K562 treated with DMSO at 1 percent for 48 hours (cell line): ENCODE results near the gene LIN52. TPM values are rescaled to one million over a fixed set of nuclear protein-coding genes. Genes with fewer than 3 reads are reported as not detected.

Experiments
- total RNA-seq: library from RNA; unstranded; fragments of 300-600 nt; gene quantifications from 2 replicates; pipeline ENCODE4 v1.2.3, GENCODE V29; 2022; ENCODE audit warnings: low replicate concordance; ENCODE audit errors: extremely low read depth

LIN52 gene, protein sequence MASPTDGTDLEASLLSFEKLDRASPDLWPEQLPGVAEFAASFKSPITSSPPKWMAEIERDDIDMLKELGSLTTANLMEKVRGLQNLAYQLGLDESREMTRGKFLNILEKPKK
- not detected in 2 replicates for total RNA-seq

DNA sequence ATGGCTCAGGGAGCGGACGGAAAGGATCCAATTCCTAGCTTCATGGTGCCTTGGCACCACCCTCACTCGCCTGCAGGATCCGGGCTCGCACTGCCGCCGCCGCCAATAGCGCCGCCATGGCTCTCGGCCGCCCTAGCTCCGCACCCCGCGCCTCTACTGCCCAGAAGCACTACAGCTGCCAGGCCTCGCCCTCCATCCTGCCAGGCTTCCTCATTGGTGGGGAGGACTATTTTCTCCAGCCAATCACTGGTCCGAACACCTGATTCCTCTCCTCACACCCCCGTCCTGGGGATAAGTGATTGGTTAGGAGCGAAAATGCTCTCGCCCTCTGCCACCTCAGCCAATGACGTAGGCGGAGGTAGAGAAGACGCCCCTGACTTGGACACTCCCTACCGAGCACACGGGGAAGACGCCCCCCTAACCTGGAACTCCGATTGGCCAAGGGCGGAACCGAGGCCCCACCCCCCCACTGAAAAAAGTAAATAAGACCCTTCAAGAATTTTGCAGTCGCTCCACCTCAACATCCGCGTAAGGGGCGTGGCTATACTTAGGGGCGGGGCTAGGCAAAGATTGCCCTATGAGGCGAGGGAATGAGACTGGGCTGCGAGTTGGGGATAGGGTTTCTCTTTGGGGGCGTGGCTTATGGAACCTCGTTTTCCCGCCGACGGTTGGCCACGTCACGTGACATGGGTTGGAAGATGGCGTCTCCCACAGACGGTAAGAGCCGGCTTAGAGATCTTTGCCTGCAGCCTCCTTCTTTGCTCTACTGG, at the start of gene LIN52, which contains the start of gene ALDH6A1:
Gene LIN52, plus strand, starts transcription at position 680 of the 770 bp plus-strand sequence. Its CDS starts 19 bp downstream, at position 699.
Gene ALDH6A1, minus strand, starts transcription at position 177 of the 770 bp plus-strand sequence. Its CDS starts 59 bp downstream, at position 118.

DNA sequence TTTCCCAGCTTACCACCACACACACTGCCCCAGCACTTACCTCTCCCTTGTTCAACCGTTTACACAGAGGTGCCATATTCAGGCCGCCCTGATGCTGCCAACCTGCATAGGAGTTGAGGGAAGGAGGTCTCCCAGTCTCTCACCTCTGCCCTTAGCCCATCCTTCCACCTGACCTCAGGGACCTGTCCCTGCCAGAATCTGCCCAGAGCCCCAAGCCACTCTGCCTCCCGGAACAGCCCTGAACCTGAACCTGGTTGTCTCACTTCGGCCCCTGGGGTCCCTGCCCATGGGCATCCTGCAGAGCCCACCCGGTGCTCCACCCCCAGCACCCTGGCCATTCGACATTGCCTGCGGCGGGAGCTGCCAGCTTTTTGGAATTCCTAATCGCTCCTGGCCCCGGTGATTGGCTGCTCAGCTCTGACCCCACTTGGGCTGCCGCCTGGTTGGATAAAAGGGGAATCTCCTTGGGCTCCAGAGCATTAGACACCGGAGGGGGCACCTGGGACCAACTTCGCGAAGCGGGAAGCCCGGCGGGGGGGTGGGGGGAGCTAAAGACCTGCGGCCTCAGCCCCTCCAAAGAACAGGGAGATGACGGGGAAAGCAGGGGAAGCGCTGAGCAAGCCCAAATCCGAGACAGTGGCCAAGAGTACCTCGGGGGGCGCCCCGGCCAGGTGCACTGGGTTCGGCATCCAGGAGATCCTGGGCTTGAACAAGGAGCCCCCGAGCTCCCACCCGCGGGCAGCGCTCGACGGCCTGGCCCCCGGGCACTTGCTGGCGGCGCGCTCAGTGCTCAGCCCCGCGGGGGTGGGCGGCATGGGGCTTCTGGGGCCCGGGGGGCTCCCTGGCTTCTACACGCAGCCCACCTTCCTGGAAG, 154.5 kb downstream of the LIN52 start, which contains the start of gene VSX2:
Gene VSX2, plus strand, starts transcription at position 476 of the 874 bp plus-strand sequence. Its CDS starts 113 bp downstream, at position 589.

Other genes starting within 250 kb of the LIN52 start
- gene PTGR2, start 233.1 kb upstream of the LIN52 start, total RNA-seq: not detected in 2 replicates
- not detected in 2 replicates for gene ZNF410, start 198.1 kb upstream of the LIN52 start, total RNA-seq
- not detected in 2 replicates for gene FAM161B, start 134.9 kb upstream of the LIN52 start, total RNA-seq
- not detected in 2 replicates for gene COQ6, start 134.7 kb upstream of the LIN52 start, total RNA-seq
- not detected in 2 replicates for gene ENTPD5, start 65.7 kb upstream of the LIN52 start, total RNA-seq
- not detected in 2 replicates for gene BBOF1, start 65.6 kb upstream of the LIN52 start, total RNA-seq
- not detected in 2 replicates for gene ALDH6A1, start 503 bp upstream of the LIN52 start, total RNA-seq
- gene VSX2, start 154.5 kb downstream of the LIN52 start, total RNA-seq: not detected in 2 replicates
- not detected in 2 replicates for gene ABCD4, start 218.0 kb downstream of the LIN52 start, total RNA-seq